Measurements from ENCODE around the gene MT1X.
"Not testable (repeated sequence)": the region's sequence is repeated elsewhere in the genome, so short reads cannot be mapped to it uniquely, and the experiment has no call there.

MT1X gene

GRCh38 chr16:56657555-56658326 lies 24.5 kb upstream of the MT1X start, which contains the start of gene MT1F:
TSS of gene MT1F (plus strand) at chr16:56657959. CDS start at chr16:56658059, 100 bp downstream.
- peak; percentile 85 for DNase-seq

- DNase-seq = no peak
Measured at GRCh38 chr16:56658327-56658875, 23.9 kb upstream of the MT1X start.

DNA sequence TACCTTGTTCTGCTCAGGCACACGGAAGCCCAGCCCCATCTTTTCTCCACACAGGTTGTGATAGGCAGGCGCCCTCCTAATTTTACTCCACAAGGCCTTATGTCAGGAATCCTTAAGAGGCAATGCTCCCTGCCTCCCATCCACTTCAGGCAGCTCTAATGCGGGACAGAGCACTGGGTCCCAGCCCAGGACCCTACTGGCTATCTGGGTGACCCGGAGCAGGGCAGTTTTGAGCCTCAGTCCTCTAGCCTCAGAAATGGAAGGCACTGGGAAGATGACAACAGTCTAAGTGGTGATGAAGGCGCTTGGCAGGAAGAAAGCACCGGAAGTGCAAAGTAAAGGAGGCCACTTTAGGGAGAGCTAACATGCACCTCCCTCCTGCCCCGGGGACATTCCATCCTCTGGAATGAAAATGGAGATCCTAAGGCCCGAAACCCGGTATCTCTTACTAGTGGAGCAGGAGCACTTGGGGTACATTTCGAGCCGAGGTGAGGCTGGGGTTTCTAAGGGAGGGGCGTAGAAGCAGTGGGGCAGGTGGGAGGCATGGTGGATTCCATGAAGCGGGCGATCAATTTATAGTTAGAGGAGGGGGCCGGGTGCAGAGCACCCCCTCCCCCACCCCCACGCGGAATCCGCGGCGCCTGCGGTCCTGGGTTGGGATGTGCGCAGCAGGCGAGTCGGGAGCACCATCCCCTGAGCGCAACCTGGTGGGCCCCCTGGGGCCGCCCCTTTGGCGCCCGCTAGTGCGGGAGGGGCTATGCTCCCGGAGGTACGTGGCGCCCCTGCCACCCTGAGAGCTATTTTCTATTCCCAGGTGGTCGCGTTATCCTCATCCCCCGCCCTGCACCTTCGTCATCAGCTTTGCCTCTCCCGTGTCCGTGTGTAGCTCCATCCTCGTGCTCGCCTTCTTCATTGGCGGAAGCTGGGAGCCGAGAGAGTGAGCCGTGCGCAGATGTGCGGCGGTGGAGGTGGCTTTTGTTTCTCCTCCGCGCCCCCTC lies 19.6 kb upstream of the MT1X start:
- DNase-seq = peak; percentile 63

DNA sequence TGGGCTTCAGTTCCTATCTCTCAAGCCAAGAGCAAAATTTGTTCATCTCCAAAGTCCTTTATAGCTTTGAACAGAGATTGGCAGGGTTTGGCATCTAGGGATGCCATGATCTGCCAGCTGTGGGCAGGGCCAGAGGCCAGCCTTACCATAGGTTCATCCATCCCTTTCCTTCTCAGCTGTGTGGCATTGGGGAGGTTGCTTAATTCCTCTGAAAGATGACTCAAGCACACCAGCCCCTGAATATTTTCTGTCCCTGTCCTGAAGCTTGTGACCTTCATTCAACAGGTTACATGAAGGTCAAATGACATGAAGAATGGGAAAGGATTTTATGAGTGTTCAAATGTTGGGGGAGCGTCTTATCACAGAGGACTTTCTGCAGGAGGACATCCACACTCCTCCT lies 17.8 kb upstream of the MT1X start:
- DNase-seq = no peak

GRCh38 chr16:56665286-56666261 lies 16.7 kb upstream of the MT1X start:
- DNase-seq = not testable (repeated sequence)

DNA sequence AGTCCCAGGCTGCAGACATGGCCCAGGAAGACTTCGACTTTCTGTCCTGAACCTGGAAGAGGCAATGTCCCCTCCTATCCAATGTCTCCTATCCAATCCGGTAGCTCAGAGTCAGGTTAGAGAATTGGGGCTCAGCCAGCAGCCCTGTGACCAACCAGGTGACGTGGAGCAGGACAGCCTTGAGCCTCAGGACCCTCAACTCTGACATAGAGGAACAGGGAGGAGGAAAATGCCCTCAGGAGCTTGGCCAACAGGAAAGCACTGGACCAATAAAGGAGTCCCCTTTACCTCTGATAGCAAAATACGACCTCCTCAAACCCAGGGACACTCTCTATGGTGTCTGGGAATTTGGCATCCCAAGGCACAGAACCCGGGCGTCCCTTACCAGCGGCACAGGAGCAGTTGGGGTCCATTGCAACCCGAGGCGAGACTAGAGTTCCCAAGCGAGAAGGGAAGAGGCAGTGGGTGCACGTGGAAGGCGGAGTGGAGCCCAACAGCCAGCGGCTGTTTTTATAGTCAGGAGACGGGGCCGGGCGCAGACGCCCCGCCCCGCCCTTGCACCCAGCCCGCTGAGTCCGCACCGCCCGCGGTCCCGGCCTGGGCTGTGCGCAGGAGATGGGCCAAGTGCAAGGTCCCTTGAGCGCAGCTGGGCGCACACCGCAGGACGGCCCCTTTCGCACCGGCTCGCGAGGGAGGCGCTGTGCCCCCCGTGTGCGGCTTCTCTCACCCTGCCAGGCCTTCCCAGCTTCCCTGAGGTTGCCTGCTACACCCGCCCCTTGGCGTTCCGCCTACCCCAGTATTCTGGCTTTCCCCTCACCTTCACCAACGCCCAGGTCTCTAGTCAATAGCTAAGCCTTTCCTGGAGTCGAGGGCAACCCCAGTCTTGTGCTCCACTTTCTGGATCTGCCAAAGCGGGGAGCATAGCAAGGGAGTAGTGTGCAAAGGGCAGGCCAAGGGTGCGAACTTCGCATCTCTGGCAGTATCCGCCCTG lies 14.4 kb upstream of the MT1X start, which contains the start of gene MT1G:
MT1G (minus strand) TSS at position 485 of the 991 bp plus-strand sequence; CDS start at position 413, 72 bp downstream.
- DNase-seq = no peak

DNA sequence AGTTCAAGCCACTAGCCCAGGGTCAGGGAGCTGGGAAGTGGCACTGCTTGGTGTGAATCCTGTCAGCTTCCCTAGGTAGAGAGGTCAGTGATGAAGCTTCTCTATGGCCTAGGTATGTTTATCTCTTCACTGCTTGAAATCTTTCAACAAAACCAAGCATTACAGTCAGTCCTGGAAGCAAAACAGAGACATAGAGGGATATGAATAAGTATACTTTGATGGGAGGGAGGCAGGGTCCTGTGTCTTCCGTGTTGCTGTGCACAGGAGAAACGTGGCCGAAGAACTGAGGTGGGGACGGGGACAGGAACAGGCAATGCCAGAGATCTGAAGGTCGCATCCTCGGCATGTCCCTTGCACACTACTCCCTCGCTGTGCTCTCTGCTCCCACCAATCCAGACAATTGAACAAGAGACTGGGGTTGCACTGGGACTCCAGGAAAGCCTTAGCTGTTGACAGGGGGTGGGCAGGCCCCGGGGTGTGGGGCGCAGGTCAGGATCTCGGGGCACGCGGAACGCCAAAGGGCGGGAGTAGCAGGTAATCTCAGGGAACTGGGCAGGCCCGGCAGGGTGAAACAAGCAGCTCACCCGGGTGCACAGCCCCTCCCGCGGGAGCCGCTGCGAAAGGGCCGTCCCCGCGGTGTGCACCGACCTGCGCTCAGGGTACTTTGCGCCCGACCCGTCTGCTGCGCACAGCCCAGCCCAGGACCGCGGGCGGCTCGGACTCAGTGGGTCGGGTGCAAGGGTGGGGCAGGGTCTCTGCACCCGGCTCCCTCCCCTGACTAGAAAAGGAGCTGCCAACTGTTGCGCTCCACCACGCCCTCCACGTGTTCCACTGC lies 13.0 kb upstream of the MT1X start, which contains the start of gene MT1H:
MT1H (plus strand) TSS at position 810 of the 835 bp plus-strand sequence. CDS start 71 bp downstream, outside the sequence.
- no peak for DNase-seq

- no peak for DNase-seq
Measured at GRCh38 chr16:56669840-56670619, 12.2 kb upstream of the MT1X start.

DNA sequence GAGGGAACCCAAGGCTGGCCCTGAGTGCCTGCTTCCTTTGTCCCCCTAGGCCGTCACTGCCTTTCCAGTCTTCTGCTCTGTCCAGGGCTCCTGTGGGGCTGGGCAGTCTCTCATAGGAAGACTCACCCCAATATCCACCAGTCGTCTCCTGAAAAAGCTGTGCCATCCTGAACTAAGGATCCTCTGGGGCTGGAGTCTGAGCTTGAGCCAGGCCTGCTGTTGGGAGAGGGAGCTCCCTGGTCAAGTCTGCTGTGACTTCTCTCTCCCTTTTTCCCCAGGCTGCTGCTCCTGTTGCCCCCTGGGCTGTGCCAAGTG lies 11.7 kb upstream of the MT1X start:
- DNase-seq = no peak

DNA sequence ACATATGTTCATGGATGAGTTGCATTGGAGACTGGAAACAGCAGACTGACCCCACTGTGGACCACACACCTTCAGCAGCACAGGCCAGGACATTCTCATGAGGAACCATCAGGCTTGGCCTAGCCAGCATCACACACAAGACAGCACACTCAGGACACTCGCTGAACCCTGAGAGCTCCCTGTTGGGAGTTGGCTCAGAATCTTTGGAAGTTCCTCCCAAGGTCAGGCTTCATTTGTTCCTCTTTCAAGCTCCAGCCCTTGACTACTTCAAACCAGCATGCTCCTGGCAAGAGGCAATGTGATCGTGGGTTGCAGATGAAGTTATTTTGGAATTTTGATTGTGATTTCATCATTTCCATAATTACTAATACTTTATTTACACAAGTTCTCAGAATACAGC lies 10.6 kb upstream of the MT1X start:
- DNase-seq = not testable (repeated sequence)

- DNase-seq = not testable (repeated sequence)
Measured at GRCh38 chr16:56672171-56672570, 10.1 kb upstream of the MT1X start.

DNA sequence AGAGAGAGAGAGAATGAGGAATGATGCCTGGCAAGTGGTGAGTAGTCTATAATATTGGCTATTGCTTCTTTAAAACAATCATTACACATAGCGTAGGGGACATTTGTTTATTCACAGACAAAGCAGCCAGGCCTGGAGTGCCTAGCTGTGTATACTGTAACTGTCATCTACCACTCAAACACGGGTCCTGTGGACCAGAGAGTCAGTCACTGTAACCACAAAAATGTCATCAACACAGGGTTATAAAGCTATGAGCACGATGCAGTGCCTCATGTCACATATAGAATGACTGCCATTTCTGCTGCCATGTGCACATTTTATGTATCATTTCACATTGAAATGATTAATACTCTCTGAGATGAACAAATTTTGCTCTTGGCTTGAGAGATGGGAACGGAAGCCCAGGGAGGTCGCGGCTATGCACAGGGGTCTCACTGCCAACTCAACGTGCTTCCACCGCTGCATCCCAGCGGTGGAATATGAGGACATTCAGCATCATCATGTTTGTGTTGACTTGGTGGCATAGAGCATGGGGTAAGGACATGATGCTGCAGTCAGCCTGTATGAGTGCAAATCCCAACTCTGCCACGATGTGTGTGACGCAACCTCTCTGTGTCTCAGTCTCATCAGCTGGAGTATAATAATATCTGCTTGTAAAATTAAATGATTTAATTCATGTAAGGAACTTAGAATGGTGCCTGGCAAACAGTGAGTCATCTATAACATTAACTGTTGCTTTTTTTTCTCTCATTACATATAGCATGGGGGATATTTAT lies 9.3 kb upstream of the MT1X start:
- no peak for DNase-seq

GRCh38 chr16:56673921-56674320 lies 8.3 kb upstream of the MT1X start:
- no peak for DNase-seq

GRCh38 chr16:56674570-56674969 lies 7.7 kb upstream of the MT1X start:
- DNase-seq = not testable (repeated sequence)

GRCh38 chr16:56675685-56676210 lies 6.5 kb upstream of the MT1X start:
- no peak for DNase-seq

GRCh38 chr16:56677474-56677873 lies 4.8 kb upstream of the MT1X start:
- no peak for DNase-seq

GRCh38 chr16:56679078-56679730 lies 3.1 kb upstream of the MT1X start:
- DNase-seq = no peak

Measured in retina (tissue), 1 donor.